HG03175 (cell line): ENCODE measurements around the gene HSF5.
"Not testable (repeated sequence)": the region's sequence is repeated elsewhere in the genome, so short reads cannot be mapped to it uniquely, and the experiment has no call there.

Experiments
- ATAC-seq: cut with Tn5 transposase; IDR thresholded peaks from one replicate; pipeline ENCODE4 v1.9.1; 2021; ENCODE audit warnings: mild to moderate bottlenecking, moderate library complexity; ENCODE audit not compliant: unreplicated experiment

Gene HSF5

GRCh38 chr17:58516644-58517377 lies 28.6 kb upstream of the HSF5 start:
- ATAC-seq = no peak

DNA sequence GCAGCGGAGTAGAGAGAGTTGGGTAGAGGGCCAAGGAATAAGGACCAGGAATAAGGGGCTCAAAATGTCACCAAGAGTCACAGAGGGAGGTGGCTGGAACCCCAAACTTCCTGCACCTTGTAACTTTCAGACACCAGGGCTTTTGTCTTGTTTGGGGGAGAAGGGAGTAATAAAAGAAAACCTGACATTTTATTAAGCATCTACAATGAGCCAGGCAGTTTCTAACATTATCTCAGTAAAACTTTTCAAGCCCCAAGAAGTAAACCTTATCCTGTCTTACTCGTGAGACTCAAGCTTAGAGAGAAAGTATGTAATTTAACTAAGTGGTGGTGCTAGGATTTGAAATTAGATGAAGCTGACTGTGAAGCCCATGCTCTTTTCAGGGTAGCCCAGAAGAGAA lies 27.1 kb upstream of the HSF5 start:
- no peak for ATAC-seq

DNA sequence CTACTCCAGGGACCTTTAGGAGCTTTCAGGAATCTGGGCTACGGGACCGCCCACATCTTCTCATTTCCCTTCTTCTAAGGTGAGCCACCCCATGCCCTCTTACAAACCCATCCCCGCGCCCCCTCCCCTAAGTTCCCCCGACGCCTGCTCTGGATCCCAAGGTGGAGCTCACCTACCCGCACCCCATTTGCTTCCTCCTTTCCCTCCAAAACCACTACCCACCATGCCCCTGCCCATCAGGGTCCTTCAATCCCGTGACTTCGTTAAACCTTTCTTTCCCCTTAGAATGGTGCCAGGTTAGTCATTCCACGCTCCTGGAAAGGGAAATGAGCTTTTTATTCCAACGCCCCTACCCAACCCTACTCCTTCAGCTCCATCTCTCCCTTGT lies 26.6 kb upstream of the HSF5 start:
- ATAC-seq = no peak

DNA sequence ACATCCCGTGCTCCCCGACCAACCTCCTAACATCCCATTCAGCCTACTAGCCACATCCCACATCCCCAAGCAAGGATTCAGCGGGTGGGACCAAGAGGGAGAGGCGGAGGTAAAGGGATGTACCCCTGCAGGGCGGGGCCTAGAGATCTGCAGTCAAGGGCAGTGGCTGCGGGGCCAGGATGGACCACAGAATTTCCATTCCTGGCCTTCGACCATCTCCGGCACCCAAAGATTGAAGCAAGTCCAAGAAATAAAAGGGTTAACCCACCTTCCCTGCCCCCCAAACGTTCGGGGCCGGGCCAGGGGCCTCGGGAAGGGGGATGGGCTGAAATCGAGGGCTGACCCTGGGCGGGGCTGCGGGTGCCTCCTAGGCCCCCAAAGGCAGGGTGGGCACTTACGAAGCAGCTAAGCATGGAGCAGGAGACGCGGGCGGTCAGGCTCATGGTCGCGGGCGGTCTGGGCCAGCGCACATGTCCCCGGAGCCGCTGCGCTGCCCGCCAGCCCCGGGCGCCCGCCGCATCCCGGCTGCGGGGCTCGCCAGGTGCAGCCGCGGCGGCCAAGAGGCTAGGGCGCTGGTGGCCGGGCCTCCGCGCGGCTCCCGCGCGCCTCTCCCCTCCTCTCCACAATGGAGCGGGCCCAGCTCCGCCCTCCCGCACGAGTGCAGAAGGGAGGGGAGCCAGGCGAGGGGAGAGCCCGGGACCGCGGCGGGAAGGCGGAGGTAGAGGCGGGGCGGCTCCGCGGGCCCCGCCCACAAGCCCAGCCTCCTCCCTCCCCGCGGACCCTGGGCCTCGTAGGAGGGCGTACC lies 26.0 kb upstream of the HSF5 start, which contains the start of gene MTMR4:
Gene MTMR4 (minus strand): TSS at position 674 of the 805 bp plus-strand sequence. CDS start 231 bp downstream, at position 443.
- no peak for ATAC-seq

DNA sequence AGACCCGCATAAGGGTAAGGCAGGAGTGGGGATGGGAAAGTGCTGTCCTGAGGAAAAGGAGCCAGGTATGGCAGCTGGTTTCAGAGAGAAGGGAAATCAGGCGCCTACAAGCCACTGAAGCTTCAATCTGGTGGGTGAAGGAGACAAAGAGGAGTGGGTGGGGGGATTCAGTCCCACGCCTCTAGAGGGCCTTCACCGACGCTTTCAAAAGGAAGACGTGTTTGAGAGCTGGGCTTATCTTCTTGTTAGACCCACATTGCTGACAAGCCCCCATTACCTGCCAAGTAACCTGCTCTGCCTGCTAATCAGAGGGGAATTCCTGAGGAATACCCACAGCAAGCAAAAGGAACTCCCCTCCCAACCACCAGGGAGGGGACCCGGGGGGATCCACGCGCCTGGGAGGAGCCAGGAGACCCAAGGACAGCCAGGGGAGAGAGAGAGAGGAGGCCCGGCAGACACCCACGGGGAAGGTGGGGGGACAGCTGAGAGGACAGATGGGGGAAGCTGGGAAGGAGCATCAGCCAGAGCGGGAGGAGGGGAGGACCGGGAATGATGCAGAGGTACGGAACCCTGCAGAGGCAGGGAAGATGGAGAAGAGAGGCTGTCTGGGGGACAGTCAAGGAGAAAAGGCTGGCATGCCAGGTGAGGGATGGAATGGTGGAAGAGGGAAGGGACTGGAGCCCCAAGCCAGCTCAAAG lies 25.2 kb upstream of the HSF5 start:
- no peak for ATAC-seq

- no peak for ATAC-seq
These were observed 21.9 kb upstream of the HSF5 start for GRCh38 chr17:58510075-58510474.

DNA sequence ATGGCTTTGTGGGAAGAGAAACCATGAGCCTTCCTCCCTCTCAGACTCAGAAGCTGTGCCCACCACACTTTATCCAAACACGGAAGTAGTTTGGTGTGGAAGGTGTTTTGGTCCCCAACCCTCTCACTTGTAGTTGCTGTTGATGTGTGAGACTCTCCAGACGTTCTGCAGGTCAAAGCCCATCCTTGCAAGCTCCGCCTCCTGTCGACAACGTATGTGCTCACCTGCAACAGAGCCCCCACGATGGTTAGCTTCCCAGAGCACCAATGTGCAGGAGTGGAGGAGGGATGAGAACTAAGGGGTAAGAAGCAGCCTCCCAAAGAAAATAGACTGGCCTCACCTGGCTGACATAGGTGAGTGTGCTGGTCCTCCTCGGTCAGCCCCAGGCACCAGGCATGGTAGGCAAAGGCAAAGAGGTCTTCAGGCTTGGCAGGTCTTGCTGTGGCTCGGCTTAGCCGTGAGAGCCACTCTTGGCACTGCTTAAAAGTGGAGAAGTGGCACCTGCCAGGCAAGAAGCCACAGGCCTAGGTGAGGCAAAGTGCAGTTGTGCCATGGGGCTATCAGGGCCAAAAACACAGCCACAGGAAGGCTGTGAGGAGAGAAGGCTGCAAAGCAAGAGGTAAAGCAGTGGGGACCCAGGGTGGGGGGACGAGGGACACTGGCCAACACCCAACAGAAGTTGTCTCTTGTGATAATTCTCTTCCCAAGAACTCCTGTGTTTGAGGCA lies 20.3 kb upstream of the HSF5 start:
- no peak for ATAC-seq

- no peak for ATAC-seq
These were observed 19.0 kb upstream of the HSF5 start for GRCh38 chr17:58507123-58507634.

GRCh38 chr17:58506354-58507080 lies 18.3 kb upstream of the HSF5 start:
- ATAC-seq = no peak

DNA sequence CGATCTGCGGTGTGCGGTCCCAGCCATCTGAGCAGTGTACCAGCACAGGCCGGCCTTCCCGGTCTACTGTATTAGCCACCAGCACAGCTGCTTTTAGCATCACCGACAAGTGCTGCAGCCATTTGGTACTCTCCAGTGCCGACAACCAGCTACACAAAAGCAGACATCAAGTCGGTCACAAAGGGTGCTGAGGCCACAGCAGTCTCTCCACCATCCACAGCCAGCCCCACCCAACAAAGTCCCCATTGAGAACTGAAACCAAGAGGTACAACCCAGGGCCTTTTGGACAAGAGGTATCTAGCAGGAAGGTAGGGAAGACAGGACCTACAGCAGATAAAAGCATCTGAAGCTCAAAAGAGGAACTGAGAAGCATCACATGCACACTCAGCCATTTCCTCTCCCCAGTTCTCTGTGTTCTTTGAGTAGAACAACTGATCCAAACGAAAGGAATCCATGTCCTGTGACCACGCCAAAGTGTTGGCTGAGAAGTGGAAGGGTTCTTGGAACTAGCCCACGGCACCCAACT lies 16.7 kb upstream of the HSF5 start:
- peak; percentile 91 for ATAC-seq

GRCh38 chr17:58503866-58504265 lies 15.7 kb upstream of the HSF5 start:
- no peak for ATAC-seq

GRCh38 chr17:58503134-58503533 lies 14.9 kb upstream of the HSF5 start:
- ATAC-seq = not testable (repeated sequence)

DNA sequence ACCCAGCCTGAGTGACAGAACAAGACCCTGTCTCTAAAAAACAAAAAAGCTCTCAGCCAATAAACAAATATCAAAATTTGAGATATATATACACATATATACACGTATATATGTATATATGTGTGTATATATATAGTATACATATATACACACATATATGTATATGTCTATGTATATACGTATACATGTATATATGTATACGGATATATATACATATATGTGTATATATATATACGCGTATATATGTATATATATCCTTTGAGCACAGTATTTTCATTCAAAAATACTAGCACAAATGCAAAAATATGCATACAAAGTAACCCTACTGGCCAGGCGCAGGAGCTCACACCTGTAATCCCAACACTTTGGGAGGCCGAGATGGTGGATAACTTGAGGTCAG lies 13.2 kb upstream of the HSF5 start:
- no peak for ATAC-seq

DNA sequence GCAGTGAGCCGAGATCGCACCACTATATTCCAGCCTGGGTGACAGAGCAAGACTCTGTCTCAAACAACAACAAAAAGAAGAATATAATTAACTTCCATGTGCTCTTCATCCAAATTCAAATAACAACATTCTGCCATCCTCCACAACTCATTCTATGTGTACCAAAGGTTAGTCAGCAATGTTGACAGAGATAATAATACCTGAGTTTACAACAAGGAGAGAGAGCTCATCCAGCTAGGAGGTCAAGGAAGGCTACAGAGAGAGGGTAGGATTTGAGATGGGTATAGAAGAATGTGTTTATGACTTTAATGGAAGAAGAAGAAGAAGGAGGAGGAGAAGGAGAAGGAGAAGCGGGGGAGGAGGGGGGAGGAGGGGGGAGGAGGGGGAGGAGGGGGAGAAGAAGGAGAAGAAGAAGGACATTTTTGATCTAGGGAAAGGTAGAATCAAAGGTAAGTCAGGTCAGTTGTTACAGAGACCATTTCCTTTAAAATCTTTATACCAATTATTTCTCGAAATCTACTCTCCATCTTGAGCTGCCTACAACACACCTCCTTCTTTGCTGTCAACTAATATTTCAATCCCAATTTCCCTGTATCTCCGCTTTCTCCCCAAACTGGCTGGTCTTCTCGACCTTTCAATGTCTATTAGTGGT lies 10.1 kb upstream of the HSF5 start:
- ATAC-seq = no peak

DNA sequence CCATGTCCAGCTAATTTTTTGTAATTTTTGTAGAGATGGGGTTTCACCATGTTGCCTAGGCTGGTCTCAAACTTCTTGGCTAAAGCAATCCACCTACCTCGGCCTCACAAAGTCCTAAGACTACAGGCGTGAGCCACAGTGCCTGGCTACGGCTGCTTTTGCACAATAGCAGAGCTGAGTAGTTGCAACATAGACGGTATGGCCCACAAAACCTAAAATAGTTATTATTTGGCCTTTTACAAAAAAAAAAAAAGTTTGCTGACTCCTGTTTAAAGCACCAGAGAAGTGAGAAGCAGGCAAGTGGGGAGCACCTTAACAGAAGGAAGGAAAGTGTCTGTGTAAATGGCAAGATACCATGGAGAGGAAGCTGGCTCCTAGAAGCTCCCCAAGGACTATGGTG lies 5.3 kb upstream of the HSF5 start:
- no peak for ATAC-seq

DNA sequence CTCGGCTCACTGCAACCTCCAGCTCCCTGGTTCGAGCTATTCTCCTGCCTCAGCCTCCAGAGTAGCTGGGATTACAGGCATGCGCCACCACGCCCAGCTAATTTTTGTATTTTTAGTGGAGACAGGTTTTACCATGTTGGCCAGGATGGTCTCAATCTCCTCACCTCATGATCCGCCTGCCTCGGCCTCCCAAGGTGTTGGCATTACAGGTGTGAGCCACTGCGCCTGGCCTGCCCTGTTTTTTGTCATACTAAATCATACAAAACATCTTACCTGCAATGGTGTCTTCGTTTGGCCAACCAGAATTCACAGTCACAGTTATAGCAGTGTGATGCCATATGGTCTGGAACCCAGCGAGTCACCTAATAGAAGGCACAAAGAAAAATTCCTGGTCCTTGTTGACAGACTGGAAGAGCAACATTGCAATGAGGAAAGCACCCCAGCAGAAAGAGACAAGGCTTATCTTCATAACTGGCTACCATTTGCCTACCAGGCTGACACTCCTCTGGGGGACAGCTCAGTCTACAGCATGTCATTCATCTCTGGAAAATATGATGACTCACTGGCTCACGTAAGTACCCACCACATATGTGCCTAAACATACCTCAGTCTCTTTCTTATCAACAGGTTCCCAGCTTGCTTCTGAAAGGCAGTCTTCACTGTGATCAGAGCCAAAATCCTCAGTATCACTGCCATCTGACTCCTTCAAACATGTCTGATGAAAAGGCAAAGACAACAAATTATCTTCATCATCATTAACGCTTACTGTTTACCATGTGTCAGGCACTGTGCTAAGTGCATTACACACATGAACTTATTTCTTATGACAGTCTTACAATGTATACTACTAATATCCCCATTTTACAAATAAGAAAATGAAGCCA lies 4.3 kb upstream of the HSF5 start:
- ATAC-seq = no peak

- ATAC-seq = no peak
These were observed 3.4 kb upstream of the HSF5 start for GRCh38 chr17:58491510-58492045.

- ATAC-seq = no peak
These were observed 251 bp upstream of the HSF5 start for GRCh38 chr17:58488428-58488890.
